IgD-negative memory B cell (primary cell): ENCODE data around the gene TFDP1. TPM values are rescaled to one million over a fixed set of nuclear protein-coding genes. Genes with fewer than 3 reads are reported as not detected.

ENCODE experiments used
- H3K27ac Mint-ChIP-seq, 3 donors: one replicate each; pipeline ENCODE4 v1.8.0; 2020 to 2022; ENCODE audit warnings: mild to moderate bottlenecking in 3 of 3, mixed read lengths in 3 of 3, moderate library complexity in 1 of 3
- H3K27me3 Mint-ChIP-seq: one replicate; pipeline ENCODE4 v1.8.0; 2021; ENCODE audit warnings: mixed read lengths
- H3K36me3 Mint-ChIP-seq: one replicate; pipeline ENCODE4 v1.8.0; 2020; ENCODE audit warnings: mild to moderate bottlenecking, mixed read lengths
- H3K4me1 Mint-ChIP-seq, 3 donors: one replicate each; pipeline ENCODE4 v1.8.0; 2020 to 2022; ENCODE audit warnings: mixed read lengths in 3 of 3, mild to moderate bottlenecking in 1 of 3
- H3K4me3 Mint-ChIP-seq, 4 donors: one replicate each; pipeline ENCODE4 v1.8.0; 2020 to 2022; ENCODE audit warnings: mild to moderate bottlenecking in 4 of 4, mixed read lengths in 4 of 4, moderate library complexity in 3 of 4
- H3K9me3 Mint-ChIP-seq, 3 donors: one replicate each; pipeline ENCODE4 v1.8.0; 2020 to 2021; ENCODE audit warnings: mixed read lengths in 3 of 3, mild to moderate bottlenecking in 1 of 3
- polyA plus RNA-seq: library from polyadenylated mRNA; unstranded; fragments of 300-500 nt; fragmentation: Illumina TruSeq; gene quantifications from one replicate; pipeline ENCODE4 v1.2.3, GENCODE V29; 2021

TFDP1 gene
- polyA plus RNA-seq, 1 donor from 2014 or later = 66.9 TPM

DNA sequence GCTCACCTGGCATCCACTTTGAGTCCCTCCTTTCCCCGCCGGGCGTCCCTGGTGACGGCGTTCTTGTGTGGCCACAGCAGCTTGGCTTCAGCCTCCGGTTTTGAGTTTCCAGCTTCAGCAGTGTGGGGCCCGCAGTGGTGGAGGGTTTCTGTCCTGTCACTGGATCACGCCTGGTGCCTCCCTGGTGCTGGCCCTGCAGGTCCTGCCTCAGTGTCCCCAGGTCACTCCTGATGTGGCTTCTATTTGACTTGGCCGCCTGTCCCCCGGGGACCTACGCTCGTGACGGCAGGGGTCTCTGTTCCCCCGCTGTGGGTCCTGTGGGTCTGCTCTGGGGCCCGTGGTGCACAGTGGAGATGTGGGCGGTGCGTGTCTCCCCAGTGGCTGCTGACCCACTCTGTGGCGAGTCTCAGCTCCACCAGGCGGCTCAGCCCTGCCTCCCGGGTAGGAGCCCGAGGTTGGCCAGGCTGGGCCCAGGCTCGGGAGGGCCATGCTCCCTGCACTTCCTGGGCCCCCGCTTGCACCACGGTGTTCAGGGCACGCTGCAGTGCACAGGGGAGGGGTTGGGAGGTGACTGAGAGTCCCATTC is 71.5 kb downstream of the TFDP1 start:
- Mint-ChIP-seq H3K4me3 (no peak overlapping the region), H3K4me1 (no peaks in the 10 kb centered on the region), H3K9me3 (peaks cover 2 to 7% (median 5%) of the 10 kb centered on the region in 3 donors), H3K27ac (no peak overlapping the region), H3K36me3 (no peaks in the 10 kb centered on the region), H3K27me3 (peaks cover 2% of the 10 kb centered on the region)

- Mint-ChIP-seq H3K27me3 (peaks cover 2% of the 10 kb centered on the region), H3K9me3 (peaks cover 3 to 12% (median 6%) of the 10 kb centered on the region in 3 donors), H3K4me1 (no peaks in the 10 kb centered on the region), H3K36me3 (no peaks in the 10 kb centered on the region), H3K27ac (no peak overlapping the region), H3K4me3 (no peak overlapping the region)
Measured at GRCh38 chr13:113656831-113657671, 72.5 kb downstream of the TFDP1 start.

DNA sequence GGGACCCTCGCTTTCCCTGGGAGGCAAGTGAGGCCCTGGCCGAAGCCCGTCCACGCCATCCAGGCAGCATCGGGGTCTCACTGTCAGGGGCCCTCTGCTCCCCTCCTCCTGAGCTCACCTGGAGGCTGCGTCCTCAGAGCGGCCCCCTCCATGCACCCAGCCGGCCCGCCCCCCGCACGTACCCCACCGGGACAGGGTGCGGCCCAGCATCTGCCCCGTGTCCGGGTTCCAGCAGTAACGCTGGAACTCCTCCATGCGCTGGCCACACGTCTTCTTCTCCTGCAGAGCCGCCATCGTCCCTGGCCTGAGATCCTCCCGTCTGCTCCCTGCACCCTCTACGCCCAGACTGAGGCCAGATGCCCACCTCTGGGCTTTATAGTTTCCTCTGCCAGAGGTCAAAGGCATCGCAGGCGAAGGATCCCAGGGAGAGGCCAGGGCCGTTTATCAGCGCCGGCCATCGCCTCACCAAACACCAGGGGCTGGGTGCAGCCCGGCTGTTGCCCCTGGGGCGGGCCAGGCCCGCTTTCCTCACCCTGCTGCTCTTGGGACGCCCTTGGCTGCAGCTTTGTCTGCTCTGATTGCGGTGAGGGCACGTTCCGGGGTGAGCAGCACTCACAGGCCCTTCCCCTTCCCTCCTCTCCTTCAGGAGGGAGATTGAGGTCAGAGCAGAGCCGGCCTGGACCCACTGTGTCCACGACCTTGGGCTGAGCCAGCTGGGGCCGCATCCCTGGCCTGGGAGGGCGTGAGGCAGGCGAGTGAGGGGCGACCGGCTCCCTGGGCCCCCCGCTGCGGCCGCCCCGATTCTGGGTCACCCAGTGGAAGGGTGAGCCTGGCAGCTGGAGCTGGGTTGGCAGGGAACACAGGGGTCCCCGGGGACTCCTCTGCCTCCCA is 73.5 kb downstream of the TFDP1 start, which contains the start of gene ATP4B:
Gene ATP4B, minus strand, starts transcription at position 348 of the 891 bp plus-strand sequence. Its CDS starts 54 bp downstream, at position 294.
- H3K4me3 Mint-ChIP-seq = no peak within 1 kb of the TSS
- no peaks in the 10 kb centered on the region for H3K36me3 Mint-ChIP-seq
- peaks cover 6 to 12% (median 6%) of the 10 kb centered on the region in 3 donors for H3K9me3 Mint-ChIP-seq
- no peak within 1 kb of the TSS for H3K27ac Mint-ChIP-seq
- H3K27me3 Mint-ChIP-seq = peaks cover 2% of the 10 kb centered on the region
- H3K4me1 Mint-ChIP-seq = no peaks in the 10 kb centered on the region

- H3K36me3 Mint-ChIP-seq = no peaks in the 10 kb centered on the region
- peaks cover 2% of the 10 kb centered on the region for H3K27me3 Mint-ChIP-seq
- H3K4me1 Mint-ChIP-seq = no peaks in the 10 kb centered on the region
- no peak overlapping the region for H3K4me3 Mint-ChIP-seq
- H3K9me3 Mint-ChIP-seq = peaks cover 6 to 12% (median 9%) of the 10 kb centered on the region in 3 donors
- H3K27ac Mint-ChIP-seq = no peak overlapping the region
Measured at GRCh38 chr13:113658836-113659235, 74.3 kb downstream of the TFDP1 start.

- H3K4me1 Mint-ChIP-seq = no peaks in the 10 kb centered on the region
- peaks cover 6 to 12% (median 9%) of the 10 kb centered on the region in 3 donors for H3K9me3 Mint-ChIP-seq
- H3K36me3 Mint-ChIP-seq = no peaks in the 10 kb centered on the region
- H3K27ac Mint-ChIP-seq = no peak overlapping the region
- no peak overlapping the region for H3K4me3 Mint-ChIP-seq
- peaks cover 2% of the 10 kb centered on the region for H3K27me3 Mint-ChIP-seq
Measured at GRCh38 chr13:113659337-113659736, 74.8 kb downstream of the TFDP1 start.

DNA sequence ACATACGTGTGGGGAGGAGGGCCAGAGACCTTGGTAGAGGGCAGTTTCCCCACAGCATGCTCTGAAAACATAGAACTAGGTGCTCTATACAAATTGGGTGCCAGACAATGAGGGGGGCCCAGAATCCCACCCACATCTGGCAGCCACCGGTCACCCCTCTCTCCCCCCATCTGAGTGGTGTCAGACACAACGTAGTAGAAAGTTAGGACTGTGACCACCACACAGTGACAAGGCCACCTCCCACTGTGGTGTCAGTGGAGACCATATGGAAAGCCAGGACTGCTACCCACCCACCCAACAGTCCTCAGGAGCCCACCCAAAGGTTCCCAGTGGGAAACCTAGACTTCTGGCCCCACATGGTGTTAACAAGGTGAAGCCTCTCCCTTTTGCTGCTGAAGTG is 75.5 kb downstream of the TFDP1 start:
- H3K4me3 Mint-ChIP-seq = no peak overlapping the region
- H3K4me1 Mint-ChIP-seq = no peaks in the 10 kb centered on the region
- H3K9me3 Mint-ChIP-seq = peaks cover 6 to 12% (median 9%) of the 10 kb centered on the region in 3 donors
- H3K27ac Mint-ChIP-seq = no peak overlapping the region
- H3K36me3 Mint-ChIP-seq = no peaks in the 10 kb centered on the region
- H3K27me3 Mint-ChIP-seq = peaks cover 2% of the 10 kb centered on the region

- Mint-ChIP-seq H3K27ac (no peak overlapping the region), H3K27me3 (peaks cover 2% of the 10 kb centered on the region), H3K4me3 (no peak overlapping the region), H3K36me3 (no peaks in the 10 kb centered on the region), H3K4me1 (no peaks in the 10 kb centered on the region), H3K9me3 (peaks cover 6 to 12% (median 9%) of the 10 kb centered on the region in 3 donors)
Measured at GRCh38 chr13:113661509-113661908, 77.0 kb downstream of the TFDP1 start.

DNA sequence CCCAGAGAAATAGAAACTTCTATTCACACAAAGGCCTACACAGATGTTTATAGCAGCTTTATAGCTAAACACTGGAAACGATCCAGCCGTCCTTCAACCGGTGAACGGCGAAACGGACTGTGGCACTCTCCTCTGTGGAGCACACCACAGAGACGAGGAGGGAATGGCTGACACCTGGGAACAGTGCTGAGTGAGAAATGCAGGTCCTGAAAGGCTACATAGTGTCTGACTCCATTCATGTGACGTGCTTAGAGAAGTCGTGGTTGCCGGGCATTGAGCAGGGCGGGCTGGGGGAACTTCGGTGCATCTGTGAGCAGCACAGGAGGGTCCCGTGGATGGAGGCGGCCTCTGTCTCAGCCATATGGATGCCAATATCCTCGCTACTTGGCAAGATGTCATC is 79.4 kb downstream of the TFDP1 start:
- Mint-ChIP-seq H3K4me3 (no peak overlapping the region), H3K4me1 (no peaks in the 10 kb centered on the region), H3K27me3 (no peaks in the 10 kb centered on the region), H3K27ac (no peak overlapping the region), H3K9me3 (peaks cover 6 to 12% (median 9%) of the 10 kb centered on the region in 3 donors), H3K36me3 (no peaks in the 10 kb centered on the region)

- H3K27me3 Mint-ChIP-seq = no peaks in the 10 kb centered on the region
- no peaks in the 10 kb centered on the region for H3K4me1 Mint-ChIP-seq
- H3K4me3 Mint-ChIP-seq = no peak overlapping the region
- peaks cover 6 to 12% (median 9%) of the 10 kb centered on the region in 3 donors for H3K9me3 Mint-ChIP-seq
- no peaks in the 10 kb centered on the region for H3K36me3 Mint-ChIP-seq
- H3K27ac Mint-ChIP-seq = no peak overlapping the region
Measured at GRCh38 chr13:113664751-113665596, 80.4 kb downstream of the TFDP1 start.

GRCh38 chr13:113665597-113666328 is 81.2 kb downstream of the TFDP1 start:
- peaks cover 4 to 8% (median 8%) of the 10 kb centered on the region in 3 donors for H3K9me3 Mint-ChIP-seq
- no peak overlapping the region for H3K27ac Mint-ChIP-seq
- H3K4me3 Mint-ChIP-seq = no peak overlapping the region
- H3K4me1 Mint-ChIP-seq = no peaks in the 10 kb centered on the region
- H3K27me3 Mint-ChIP-seq = no peaks in the 10 kb centered on the region
- no peaks in the 10 kb centered on the region for H3K36me3 Mint-ChIP-seq

- no peak overlapping the region for H3K27ac Mint-ChIP-seq
- no peaks in the 10 kb centered on the region for H3K27me3 Mint-ChIP-seq
- no peaks in the 10 kb centered on the region for H3K36me3 Mint-ChIP-seq
- peaks cover 0 to 7% (median 3%) of the 10 kb centered on the region in 3 donors for H3K9me3 Mint-ChIP-seq
- no peaks in the 10 kb centered on the region for H3K4me1 Mint-ChIP-seq
- H3K4me3 Mint-ChIP-seq = no peak overlapping the region
Measured at GRCh38 chr13:113666329-113666670, 81.7 kb downstream of the TFDP1 start.

- H3K4me1 Mint-ChIP-seq = no peaks in the 10 kb centered on the region
- no peak within 1 kb of the TSS for H3K27ac Mint-ChIP-seq
Measured at GRCh38 chr13:113666951-113667701, 82.6 kb downstream of the TFDP1 start, which contains the start of gene GRK1. GRK1 (plus strand) TSS chr13:113667219; CDS start chr13:113667387, 168 bp downstream.

More at GRCh38 chr13:113666951-113667701, 82.6 kb downstream of the TFDP1 start, which contains the start of gene GRK1:
- H3K9me3 Mint-ChIP-seq = peaks cover 0 to 5% (median 0%) of the 10 kb centered on the region in 3 donors
- H3K4me3 Mint-ChIP-seq = no peak within 1 kb of the TSS
- H3K27me3 Mint-ChIP-seq = no peaks in the 10 kb centered on the region
- H3K36me3 Mint-ChIP-seq = no peaks in the 10 kb centered on the region
